ENCODE measurements around the gene HDAC9.

The HDAC9 gene

GRCh38 chr7:18702071-18702829 is 206.7 kb downstream of the HDAC9 start:
- H3K27me3 ChIP-seq (replicated peaks; ENCODE audit: control insufficient read depth, insufficient read depth, low read length), result no peaks in the 10 kb centered on the region
- no peak for TF ChIP-seq CTCF (IDR thresholded peaks at IDR 0.05; ENCODE audit: insufficient read depth, low read length, poor library complexity, severe bottlenecking)
- H3K36me3 ChIP-seq (ENCODE audit: control insufficient read depth, insufficient read depth, low read length), result no peaks in the 10 kb centered on the region; the same call in 1 of the 2 replicates
- no peak overlapping the region for H3K4me3 ChIP-seq (replicated peaks; ENCODE audit: low read depth, low read length)
- no peak for DNase-seq (ENCODE audit: extremely low read depth, insufficient read length)

GRCh38 chr7:18703685-18704084 is 208.1 kb downstream of the HDAC9 start:
- no peak for DNase-seq (ENCODE audit: extremely low read depth, insufficient read length)
- no peaks in the 10 kb centered on the region for H3K27me3 ChIP-seq (replicated peaks; ENCODE audit: control insufficient read depth, insufficient read depth, low read length)
- no peak for TF ChIP-seq CTCF (IDR thresholded peaks at IDR 0.05; ENCODE audit: insufficient read depth, low read length, poor library complexity, severe bottlenecking)
- H3K36me3 ChIP-seq (ENCODE audit: control insufficient read depth, insufficient read depth, low read length), result no peaks in the 10 kb centered on the region; the same call in 1 of the 2 replicates
- H3K4me3 ChIP-seq (replicated peaks; ENCODE audit: low read depth, low read length), result no peak overlapping the region

GRCh38 chr7:18706670-18707069 is 211.1 kb downstream of the HDAC9 start:
- Histone ChIP-seq H3K4me3 (replicated peaks; ENCODE audit: low read depth, low read length) (no peak overlapping the region), H3K36me3 (ENCODE audit: control insufficient read depth, insufficient read depth, low read length) (no peaks in the 10 kb centered on the region; the same call in 1 of the 2 replicates), H3K27me3 (replicated peaks; ENCODE audit: control insufficient read depth, insufficient read depth, low read length) (no peaks in the 10 kb centered on the region)
- no peak for TF ChIP-seq CTCF (IDR thresholded peaks at IDR 0.05; ENCODE audit: insufficient read depth, low read length, poor library complexity, severe bottlenecking)
- DNase-seq (ENCODE audit: extremely low read depth, insufficient read length), result no peak

- H3K36me3 ChIP-seq (ENCODE audit: control insufficient read depth, insufficient read depth, low read length), result no peaks in the 10 kb centered on the region; the same call in 1 of the 2 replicates
- TF ChIP-seq CTCF (IDR thresholded peaks at IDR 0.05; ENCODE audit: insufficient read depth, low read length, poor library complexity, severe bottlenecking), result no peak
- no peak overlapping the region for H3K4me3 ChIP-seq (replicated peaks; ENCODE audit: low read depth, low read length)
- no peaks in the 10 kb centered on the region for H3K27me3 ChIP-seq (replicated peaks; ENCODE audit: control insufficient read depth, insufficient read depth, low read length)
- DNase-seq (ENCODE audit: extremely low read depth, insufficient read length), result no peak
Measured at GRCh38 chr7:18708204-18708603, 212.7 kb downstream of the HDAC9 start.

GRCh38 chr7:18715988-18716387 is 220.4 kb downstream of the HDAC9 start:
- H3K36me3 ChIP-seq (ENCODE audit: control insufficient read depth, insufficient read depth, low read length), result no peaks in the 10 kb centered on the region
- no peaks in the 10 kb centered on the region for H3K27me3 ChIP-seq (replicated peaks; ENCODE audit: control insufficient read depth, insufficient read depth, low read length)
- no peak for DNase-seq (ENCODE audit: extremely low read depth, insufficient read length)
- TF ChIP-seq CTCF (IDR thresholded peaks at IDR 0.05; ENCODE audit: insufficient read depth, low read length, poor library complexity, severe bottlenecking), result no peak
- H3K4me3 ChIP-seq (replicated peaks; ENCODE audit: low read depth, low read length), result no peak overlapping the region
